HepG2 (cell line): Measurements from ENCODE around the gene ANKRD13C.
"Not testable (repeated sequence)": the region's sequence is repeated elsewhere in the genome, so short reads cannot be mapped to it uniquely, and the experiment has no call there.

Source experiments
- CEBPB ChIP-seq: IDR thresholded peaks from 2 replicates; pipeline ENCODE4 v1.6.1; 2011; ENCODE audit warnings: low read depth, low read length, improper control_type of control experiment, borderline replicate concordance
- EP300 ChIP-seq, 3 experiments: sonication (generic) in 1 of 3; formaldehyde crosslinking in 1 of 3; IDR thresholded peaks; 2 replicates each; pipeline versions ENCODE4 v1.5.1 to v1.6.1; 2011 to 2020; ENCODE audit warnings: low read depth in 2 of 3, low read length in 2 of 3, borderline replicate concordance in 1 of 3, improper control_type of control experiment in 1 of 3, mild to moderate bottlenecking in 1 of 3, missing genetic modification reagents in 1 of 3, moderate library complexity in 1 of 3
- EZH2 ChIP-seq: conservative IDR thresholded peaks from 2 replicates; pipeline ENCODE4 v1.6.1; 2012; ENCODE audit warnings: mild to moderate bottlenecking, low read depth, low read length, moderate library complexity
- FOSL2 ChIP-seq: sonication (generic); formaldehyde crosslinking; IDR thresholded peaks from 2 replicates; pipeline ENCODE4 v1.4.0; 2020; ENCODE audit warnings: missing genetic modification reagents
- POLR2A ChIP-seq, 2 experiments: IDR thresholded peaks; 2 replicates each; pipeline ENCODE4 v1.6.1; 2011; ENCODE audit warnings: low read depth in 2 of 2, low read length in 2 of 2, mild to moderate bottlenecking in 1 of 2, moderate library complexity in 1 of 2; ENCODE audit not compliant: insufficient read depth in 1 of 2
- SAP130 ChIP-seq: IDR thresholded peaks from 2 replicates; pipeline ENCODE4 v1.6.1; 2016; ENCODE audit warnings: low read depth
- ZNF563 ChIP-seq: sonication (generic); formaldehyde crosslinking; IDR thresholded peaks from 2 replicates; pipeline ENCODE4 v1.8.0; 2022; ENCODE audit warnings: mild to moderate bottlenecking, moderate library complexity, missing genetic modification reagents
- ZNF619 ChIP-seq: sonication (generic); formaldehyde crosslinking; IDR thresholded peaks from 2 replicates; pipeline ENCODE4 v1.4.0; 2020; ENCODE audit warnings: mild to moderate bottlenecking, missing genetic modification reagents
- TF ChIP-seq, protein P1 (sequence below): sonication (generic); formaldehyde crosslinking; IDR thresholded peaks from 2 replicates; pipeline ENCODE4 v1.4.0; 2020; ENCODE audit warnings: missing genetic modification reagents, borderline replicate concordance
- TF ChIP-seq, protein P2 (sequence below): sonication (generic); formaldehyde crosslinking; IDR thresholded peaks from 2 replicates; pipeline ENCODE4 v1.5.1; 2020; ENCODE audit warnings: mild to moderate bottlenecking, missing genetic modification reagents, moderate library complexity
- TF ChIP-seq, protein P3 (sequence below): IDR thresholded peaks from 2 replicates; pipeline ENCODE4 v1.6.1; 2012; ENCODE audit warnings: inconsistent platforms
- TF ChIP-seq, protein P4 (sequence below): sonication (generic); formaldehyde crosslinking; IDR thresholded peaks from 2 replicates; pipeline ENCODE4 v1.4.0; 2020; ENCODE audit warnings: missing genetic modification reagents
- TF ChIP-seq, protein P5 (sequence below), 2 experiments: sonication (generic) in 1 of 2; formaldehyde crosslinking in 1 of 2; IDR thresholded peaks; 2 replicates each; pipeline versions ENCODE4 v1.5.1 to v1.6.1; 2011 to 2020; ENCODE audit warnings: borderline replicate concordance in 1 of 2, low read depth in 1 of 2, low read length in 1 of 2, mild to moderate bottlenecking in 1 of 2, missing genetic modification reagents in 1 of 2, moderate library complexity in 1 of 2

DNA sequence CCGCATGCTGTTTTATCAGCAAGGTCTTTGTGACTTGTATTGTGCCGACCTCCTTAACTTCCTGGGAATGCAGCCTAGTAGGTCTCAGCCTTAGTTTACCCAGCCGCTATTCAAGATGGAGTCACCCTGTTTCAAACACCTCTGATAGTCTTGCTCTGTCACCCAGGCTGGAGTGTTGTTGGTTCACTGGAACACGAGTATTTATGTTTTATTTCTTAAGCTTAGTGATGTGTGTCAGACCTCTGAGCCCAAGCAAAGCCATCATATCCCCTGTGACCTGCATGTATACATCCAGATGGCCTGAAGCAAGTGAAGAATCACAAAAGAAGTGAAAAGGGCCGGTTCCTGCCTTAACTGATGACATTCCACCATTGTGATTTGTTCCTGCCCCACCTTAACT, 12.9 kb upstream of the ANKRD13C start:
- TF ChIP-seq ZNF563 (CRISPR knock-in tag); EP300 (IDR thresholded peaks at IDR 0.05; ENCODE audit: low read depth in 2 of 2, low read length in 2 of 2); EP300 (CRISPR knock-in tag; IDR thresholded peaks at IDR 0.05; ENCODE audit: borderline replicate concordance); EZH2; SAP130 (CRISPR knock-in tag); POLR2A (IDR thresholded peaks at IDR 0.05; ENCODE audit: insufficient read depth in 1 of 2, low read depth in 2 of 2, low read length in 2 of 2); FOSL2 (CRISPR knock-in tag); ZNF619; CEBPB: not testable (repeated sequence)
- TF ChIP-seq, protein P1, sequence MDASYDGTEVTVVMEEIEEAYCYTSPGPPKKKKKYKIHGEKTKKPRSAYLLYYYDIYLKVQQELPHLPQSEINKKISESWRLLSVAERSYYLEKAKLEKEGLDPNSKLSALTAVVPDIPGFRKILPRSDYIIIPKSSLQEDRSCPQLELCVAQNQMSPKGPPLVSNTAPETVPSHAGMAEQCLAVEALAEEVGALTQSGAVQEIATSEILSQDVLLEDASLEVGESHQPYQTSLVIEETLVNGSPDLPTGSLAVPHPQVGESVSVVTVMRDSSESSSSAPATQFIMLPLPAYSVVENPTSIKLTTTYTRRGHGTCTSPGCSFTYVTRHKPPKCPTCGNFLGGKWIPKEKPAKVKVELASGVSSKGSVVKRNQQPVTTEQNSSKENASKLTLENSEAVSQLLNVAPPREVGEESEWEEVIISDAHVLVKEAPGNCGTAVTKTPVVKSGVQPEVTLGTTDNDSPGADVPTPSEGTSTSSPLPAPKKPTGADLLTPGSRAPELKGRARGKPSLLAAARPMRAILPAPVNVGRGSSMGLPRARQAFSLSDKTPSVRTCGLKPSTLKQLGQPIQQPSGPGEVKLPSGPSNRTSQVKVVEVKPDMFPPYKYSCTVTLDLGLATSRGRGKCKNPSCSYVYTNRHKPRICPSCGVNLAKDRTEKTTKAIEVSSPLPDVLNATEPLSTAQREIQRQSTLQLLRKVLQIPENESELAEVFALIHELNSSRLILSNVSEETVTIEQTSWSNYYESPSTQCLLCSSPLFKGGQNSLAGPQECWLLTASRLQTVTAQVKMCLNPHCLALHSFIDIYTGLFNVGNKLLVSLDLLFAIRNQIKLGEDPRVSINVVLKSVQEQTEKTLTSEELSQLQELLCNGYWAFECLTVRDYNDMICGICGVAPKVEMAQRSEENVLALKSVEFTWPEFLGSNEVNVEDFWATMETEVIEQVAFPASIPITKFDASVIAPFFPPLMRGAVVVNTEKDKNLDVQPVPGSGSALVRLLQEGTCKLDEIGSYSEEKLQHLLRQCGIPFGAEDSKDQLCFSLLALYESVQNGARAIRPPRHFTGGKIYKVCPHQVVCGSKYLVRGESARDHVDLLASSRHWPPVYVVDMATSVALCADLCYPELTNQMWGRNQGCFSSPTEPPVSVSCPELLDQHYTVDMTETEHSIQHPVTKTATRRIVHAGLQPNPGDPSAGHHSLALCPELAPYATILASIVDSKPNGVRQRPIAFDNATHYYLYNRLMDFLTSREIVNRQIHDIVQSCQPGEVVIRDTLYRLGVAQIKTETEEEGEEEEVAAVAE (CRISPR knock-in tag) = not testable (repeated sequence)
- TF ChIP-seq, protein P2, sequence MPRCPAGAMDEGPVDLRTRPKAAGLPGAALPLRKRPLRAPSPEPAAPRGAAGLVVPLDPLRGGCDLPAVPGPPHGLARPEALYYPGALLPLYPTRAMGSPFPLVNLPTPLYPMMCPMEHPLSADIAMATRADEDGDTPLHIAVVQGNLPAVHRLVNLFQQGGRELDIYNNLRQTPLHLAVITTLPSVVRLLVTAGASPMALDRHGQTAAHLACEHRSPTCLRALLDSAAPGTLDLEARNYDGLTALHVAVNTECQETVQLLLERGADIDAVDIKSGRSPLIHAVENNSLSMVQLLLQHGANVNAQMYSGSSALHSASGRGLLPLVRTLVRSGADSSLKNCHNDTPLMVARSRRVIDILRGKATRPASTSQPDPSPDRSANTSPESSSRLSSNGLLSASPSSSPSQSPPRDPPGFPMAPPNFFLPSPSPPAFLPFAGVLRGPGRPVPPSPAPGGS (CRISPR knock-in tag) = not testable (repeated sequence)
- TF ChIP-seq, protein P3, sequence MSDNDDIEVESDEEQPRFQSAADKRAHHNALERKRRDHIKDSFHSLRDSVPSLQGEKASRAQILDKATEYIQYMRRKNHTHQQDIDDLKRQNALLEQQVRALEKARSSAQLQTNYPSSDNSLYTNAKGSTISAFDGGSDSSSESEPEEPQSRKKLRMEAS = not testable (repeated sequence)
- TF ChIP-seq, protein P4, sequence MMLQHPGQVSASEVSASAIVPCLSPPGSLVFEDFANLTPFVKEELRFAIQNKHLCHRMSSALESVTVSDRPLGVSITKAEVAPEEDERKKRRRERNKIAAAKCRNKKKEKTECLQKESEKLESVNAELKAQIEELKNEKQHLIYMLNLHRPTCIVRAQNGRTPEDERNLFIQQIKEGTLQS (CRISPR knock-in tag) = not testable (repeated sequence)
- TF ChIP-seq, protein P5, sequence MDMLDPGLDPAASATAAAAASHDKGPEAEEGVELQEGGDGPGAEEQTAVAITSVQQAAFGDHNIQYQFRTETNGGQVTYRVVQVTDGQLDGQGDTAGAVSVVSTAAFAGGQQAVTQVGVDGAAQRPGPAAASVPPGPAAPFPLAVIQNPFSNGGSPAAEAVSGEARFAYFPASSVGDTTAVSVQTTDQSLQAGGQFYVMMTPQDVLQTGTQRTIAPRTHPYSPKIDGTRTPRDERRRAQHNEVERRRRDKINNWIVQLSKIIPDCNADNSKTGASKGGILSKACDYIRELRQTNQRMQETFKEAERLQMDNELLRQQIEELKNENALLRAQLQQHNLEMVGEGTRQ (IDR thresholded peaks at IDR 0.05; ENCODE audit: low read depth, low read length) = not testable (repeated sequence)
- TF ChIP-seq, protein P5 (CRISPR knock-in tag; IDR thresholded peaks at IDR 0.05; ENCODE audit: borderline replicate concordance) = not testable (repeated sequence)
